ENCODE data around the gene SP2.
"Not testable (repeated sequence)": the region's sequence is repeated elsewhere in the genome, so short reads cannot be mapped to it uniquely, and the experiment has no call there.

Gene SP2

DNA sequence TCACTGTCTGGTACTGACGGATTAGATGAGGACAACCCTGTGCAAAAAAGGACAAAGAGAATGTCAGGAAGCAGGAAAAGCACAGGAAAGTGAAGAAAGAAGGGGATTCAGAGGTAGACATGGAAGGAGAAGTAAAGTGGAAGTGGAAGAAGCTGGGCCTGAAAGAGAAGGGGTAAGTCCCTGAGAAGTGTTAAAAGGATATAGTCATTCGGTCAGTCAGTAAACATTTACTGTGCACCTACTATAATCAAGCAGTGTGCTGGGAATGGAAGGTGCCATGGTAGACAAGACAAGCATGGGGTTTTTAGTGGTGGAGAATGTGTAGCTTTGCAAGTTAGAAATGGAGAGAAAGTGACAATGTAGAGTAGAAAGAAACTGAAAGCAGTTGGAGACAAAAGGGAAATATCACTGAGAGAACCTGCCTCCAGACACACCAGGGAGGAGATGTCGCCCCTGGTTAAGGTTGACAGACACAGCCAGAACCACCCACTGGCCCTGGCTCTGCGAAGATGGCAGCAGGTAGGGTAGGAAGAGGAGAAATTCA is 4.4 kb upstream of the SP2 start:
- no peak for DNase-seq (ENCODE audit: low read depth)

DNA sequence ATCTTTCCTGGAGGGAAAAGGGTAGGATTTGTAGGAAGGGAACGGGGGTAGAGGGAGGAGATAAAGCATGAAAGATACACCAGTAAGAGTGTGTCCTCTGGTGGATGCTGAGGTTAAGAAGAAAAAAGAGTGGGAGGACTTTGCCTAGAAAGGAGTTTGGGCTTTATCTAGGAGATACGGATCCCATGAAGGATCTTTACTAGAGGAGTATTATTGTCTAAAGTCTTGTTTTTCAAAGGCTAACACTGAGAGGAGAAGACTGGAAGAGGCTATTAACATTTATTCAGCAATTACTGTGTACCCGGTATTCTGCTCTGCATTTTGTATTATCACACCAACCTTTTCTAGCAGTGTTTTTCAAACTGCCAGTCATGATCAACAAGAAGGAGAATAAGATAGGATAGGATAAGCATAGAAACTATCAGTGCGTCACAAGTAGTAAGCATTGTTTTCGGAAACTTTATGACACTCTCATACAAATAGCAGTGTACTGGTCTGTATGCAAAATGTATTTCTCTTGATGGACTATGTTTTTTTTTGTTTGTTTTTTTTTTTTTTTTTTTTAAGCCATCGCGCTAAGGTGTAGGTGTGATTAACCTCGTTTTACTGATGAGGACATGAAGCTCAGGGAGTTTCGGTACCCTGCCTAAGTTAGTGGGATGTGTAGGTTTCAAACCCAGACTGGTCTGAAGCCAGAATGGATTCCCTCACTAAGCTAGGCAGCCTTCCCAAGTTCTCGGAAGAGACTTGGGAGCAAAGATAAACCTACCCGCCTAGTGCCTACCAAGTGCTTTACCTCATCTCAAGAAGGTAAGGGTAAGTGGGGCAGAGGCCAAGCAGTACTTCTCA is 1.3 kb upstream of the SP2 start:
- no peak for DNase-seq (ENCODE audit: low read depth)

DNA sequence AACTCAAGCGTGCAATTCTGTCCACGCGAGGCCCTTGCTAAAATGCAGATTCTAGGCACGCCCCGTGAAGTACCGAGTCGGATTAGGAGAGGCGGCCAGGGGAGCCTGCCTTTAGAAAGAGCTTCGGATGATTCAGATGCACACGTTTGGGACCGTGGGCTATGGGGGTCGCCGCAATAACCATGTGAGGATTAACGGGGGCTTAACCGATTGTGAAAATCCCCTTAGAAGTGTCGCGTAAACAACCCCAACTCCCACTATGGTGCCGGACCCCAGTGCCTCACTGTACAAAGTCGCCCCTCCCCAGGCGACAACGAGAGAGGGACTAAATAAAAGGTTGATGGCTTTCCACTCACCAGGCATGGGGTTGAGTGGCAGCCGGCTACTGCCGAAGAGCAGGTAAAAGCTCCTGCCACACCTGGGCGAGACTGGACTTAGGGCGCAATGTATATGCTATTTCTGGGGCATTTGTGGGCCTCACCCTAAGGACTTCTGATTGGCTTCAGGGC is 635 bp upstream of the SP2 start:
- DNase-seq (ENCODE audit: low read depth), result no peak

DNA sequence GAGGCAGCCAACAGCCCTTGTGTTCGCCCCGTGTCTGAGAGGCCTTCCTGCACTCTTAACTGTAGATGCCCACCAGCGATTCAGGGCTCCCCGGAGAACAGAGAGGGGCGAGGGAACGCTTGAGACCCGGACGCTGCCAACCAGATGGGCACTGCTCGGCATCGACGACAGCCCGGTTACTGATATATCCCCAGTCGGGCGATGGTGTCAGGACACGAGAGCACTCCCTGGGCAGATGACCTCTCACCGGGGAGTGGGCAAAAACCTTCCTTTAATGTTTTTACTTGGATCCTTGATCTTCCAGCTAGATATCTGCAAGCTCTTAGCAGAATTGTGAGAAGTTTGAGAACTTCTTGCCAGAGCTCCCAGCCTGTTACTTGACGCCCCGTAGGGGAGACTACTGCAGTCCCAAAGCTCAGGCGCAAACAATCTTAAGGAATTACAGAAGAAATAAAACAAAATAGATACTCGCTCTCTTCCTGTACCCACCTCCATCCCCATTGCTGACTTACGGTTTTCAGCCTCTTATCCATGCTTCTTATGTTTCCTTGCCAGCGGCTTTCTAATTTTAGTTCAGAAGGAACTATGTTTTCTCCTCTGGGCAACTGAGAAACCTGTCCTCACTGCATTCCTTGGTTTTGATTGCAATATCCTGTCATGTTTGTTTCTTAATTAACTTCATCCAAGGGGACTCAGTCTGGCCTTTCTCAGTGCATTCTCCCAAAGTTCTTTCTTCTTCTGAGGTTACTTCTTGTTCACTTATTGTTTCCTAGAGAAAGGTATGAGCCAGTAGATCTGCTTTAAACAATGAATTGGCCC is 845 bp downstream of the SP2 start:
- no peak for DNase-seq (ENCODE audit: low read depth)

GRCh38 chr17:47897561-47897960 is 1.5 kb downstream of the SP2 start:
- no peak for DNase-seq (ENCODE audit: low read depth)

DNA sequence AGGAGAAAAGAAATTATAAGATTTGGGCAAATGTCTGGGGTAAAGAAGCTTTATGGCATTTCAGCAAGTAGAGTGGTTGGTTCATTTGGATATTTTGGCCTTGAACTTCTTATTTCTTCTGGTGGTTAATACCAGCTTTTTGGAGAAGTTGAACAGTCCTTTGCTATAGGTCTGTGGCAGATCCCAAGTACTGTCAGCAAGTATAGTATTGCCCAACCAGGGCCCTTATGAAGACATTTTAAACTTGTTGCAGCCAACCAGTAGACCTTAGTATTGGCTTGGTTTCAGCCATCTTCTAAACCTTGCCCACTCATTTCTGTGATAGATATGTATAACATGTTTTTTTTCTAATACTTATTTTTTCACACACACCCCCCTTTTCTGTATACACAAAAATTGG is 2.2 kb downstream of the SP2 start:
- no peak for DNase-seq (ENCODE audit: low read depth)

GRCh38 chr17:47899643-47900042 is 3.6 kb downstream of the SP2 start:
- DNase-seq (ENCODE audit: low read depth), result no peak

DNA sequence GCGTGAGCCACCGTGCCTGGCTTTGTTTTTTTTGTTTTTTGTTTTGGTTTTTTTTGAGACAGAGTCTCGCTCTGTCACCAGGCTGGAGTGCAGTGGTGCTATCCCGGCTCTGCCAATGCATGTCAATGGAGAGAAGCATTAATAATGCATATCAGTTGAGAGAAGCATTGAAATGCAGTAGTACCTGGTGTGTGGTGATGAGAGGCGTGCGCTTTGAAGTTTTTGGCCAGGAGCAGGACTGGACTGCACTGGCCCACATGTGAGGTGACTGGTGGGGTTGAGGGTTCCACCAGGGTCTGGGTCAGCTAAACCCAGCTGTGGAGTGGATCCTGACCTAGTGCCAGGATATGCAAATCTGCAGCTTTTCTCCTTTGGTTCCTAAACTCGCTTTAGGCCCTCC is 5.4 kb downstream of the SP2 start:
- DNase-seq (ENCODE audit: low read depth), result no peak

DNA sequence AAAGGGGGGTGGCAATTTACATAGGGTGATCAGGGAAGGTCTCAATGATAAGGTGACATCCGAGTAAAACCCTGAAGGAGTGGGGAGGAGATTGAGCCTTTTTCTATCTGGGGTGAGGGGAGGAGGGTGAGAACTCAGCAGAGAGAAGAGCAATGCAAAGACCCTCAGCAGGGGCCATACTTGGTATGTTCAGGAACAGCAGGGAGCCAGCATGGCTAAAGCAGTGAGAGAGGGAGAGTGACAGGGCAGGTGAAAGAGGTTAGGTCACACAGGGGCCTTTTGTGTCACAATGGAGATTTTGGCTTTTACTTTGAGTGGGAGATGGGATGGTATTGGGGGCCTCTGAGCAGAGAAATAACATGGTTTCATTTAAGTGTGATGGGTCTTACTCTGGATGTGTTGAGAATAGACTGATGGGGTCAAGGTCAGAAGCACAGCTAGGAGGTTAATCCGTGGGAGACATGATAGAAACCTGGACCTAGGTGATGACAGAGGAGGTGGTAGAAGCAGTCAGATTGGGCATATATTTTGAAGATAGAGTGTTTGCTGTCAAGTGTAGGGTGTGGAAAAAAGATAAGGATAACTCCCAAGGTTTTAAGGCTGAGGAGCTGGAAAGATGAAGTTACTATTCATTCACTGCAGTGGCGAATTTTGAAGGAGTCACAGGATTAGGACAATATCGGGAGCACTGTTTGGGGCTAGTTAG is 6.2 kb downstream of the SP2 start:
- no peak for DNase-seq (ENCODE audit: low read depth)

GRCh38 chr17:47905221-47905733 is 9.2 kb downstream of the SP2 start:
- no peak for DNase-seq (ENCODE audit: low read depth)

DNA sequence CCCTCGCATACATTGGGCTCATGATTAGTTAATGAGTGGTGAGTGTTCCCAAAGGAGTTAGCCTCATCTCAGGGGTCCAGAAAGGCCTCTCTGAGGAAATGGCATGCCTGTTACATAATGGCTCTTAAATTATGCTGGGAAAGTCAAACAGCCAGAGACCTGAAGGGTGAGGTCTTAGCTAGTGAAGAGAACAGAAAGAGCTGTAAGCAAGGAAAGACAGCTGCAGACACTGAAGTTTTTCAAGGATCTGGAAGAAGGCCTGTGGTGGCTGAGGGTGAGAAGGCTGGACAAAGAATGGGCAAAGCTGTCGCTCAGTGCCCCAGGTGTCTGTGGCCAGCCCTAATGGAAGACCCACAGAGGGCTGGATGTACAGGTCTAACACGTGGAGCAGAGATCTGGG is 10.4 kb downstream of the SP2 start:
- no peak for DNase-seq (ENCODE audit: low read depth)

DNA sequence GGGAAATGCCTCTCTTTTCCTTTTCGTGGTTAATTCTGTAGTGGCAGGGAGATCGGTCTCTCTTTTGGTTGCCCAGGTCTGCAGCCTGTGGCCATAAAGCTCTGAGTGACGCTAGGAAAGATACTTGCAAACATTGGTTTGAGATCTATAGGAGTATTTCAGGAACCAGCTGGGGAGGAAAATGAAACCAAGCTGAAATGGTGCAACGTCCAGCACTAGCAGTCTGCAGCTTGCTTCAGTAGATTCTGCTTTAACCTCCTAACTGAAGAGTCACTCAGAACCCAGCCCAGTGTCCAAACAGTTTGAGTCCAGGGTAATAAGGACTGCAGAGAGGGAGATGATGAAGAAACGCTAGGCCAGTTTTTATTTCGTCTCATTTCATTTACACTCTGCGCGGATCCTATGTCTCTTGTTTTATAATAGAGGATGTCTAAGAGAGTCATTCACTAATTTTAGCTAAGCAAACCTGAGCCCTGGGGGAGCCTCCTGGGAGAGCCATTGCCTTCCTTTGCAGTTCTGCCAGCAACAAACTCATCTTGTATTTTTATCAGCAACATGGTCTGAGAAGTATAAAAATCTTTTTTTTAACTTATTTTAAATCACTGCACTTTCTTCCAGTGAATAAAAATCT is 12.0 kb downstream of the SP2 start:
- DNase-seq (ENCODE audit: low read depth), result no peak

DNA sequence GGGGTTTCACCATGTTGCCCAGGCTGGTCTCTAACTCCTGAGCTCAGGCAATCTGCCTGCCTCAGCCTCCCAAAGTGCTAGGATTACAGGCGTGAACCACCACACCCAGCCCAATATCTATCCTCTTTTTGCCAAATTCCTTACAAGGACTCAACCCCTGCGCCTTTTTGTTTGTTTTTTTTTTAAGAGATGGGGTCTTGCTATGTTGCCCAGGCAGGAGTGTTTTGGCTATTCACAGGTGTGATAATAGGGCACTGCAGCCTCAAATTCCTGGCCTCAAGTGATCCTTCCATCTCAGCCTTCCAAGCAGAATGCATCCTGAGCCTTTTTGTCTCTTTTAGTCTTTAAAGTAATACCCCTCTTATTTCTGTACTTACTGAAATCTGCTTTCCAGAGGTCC is 17.0 kb downstream of the SP2 start:
- DNase-seq (ENCODE audit: low read depth), result no peak

DNA sequence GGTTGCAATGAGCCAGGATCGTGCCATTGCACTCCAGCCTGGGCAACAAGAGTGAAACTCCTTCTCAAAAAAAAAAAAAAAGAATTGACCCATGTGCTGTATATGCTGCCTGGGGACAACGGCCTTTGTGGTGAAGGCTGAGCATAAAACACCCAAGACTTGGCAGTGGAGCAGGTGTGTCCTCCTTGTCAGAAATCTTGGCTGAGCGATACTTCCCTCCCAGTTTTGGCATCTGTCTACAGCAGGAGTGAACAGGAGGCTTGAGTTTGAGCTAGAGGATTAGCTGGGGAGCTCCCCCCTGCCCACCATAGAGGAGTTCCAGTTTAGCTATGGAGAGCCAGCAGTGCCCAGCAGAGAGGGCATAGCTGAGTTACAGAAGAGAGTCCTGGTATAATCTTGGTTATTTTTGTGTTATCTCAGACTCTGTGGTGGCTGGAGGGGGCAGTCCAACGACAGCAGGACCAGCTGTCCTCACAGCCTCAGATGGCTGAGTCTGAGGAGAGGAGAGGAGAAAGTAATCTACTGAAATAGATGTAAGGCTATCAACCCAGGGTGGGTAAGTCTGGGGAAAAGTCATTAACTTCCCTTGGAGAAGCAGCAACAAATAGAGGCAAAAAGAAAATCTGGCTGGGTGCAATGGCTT is 18.4 kb downstream of the SP2 start:
- DNase-seq (ENCODE audit: low read depth), result no peak

DNA sequence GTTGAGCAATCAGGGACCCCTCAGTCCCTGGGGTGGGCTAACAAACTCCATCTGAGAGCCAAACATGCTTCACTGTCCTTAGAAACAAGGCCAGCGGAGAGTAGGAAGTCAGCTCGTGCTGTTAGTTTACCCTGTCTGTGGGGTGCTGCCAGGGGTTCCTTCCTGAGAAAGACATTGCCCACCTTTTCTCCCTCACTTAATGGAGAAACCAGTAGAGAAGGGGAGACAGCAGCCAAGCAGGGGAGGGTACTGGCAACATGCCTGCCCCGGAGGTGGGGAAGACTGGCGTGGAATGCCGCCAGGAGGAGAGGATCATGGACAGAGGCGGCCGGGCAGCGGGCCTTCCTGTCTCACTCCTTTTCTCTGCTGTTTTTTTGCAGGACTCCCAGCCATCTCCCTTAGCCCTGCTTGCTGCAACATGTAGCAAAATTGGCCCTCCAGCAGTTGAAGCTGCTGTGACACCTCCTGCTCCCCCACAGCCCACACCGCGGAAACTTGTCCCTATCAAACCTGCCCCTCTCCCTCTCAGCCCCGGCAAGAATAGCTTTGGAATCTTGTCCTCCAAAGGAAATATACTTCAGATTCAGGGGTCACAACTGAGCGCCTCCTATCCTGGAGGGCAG is 19.9 kb downstream of the SP2 start:
- no peak for DNase-seq (ENCODE audit: low read depth)

DNA sequence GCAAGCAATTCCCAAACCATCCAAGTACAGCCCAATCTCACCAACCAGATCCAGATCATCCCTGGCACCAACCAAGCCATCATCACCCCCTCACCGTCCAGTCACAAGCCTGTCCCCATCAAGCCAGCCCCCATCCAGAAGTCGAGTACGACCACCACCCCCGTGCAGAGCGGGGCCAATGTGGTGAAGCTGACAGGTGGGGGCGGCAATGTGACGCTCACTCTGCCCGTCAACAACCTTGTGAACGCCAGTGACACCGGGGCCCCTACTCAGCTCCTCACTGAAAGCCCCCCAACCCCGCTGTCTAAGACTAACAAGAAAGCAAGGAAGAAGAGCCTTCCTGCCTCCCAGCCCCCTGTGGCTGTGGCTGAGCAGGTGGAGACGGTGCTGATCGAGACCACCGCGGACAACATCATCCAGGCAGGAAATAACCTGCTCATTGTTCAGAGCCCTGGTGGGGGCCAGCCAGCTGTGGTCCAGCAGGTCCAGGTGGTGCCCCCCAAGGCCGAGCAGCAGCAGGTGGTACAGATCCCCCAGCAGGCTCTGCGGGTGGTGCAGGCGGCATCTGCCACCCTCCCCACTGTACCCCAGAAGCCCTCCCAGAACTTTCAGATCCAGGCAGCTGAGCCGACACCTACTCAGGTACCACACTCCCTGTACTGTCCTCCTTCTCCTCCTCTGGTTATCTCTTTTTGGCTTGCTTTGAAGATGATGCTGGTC is 20.6 kb downstream of the SP2 start:
- no peak for DNase-seq (ENCODE audit: low read depth)

DNA sequence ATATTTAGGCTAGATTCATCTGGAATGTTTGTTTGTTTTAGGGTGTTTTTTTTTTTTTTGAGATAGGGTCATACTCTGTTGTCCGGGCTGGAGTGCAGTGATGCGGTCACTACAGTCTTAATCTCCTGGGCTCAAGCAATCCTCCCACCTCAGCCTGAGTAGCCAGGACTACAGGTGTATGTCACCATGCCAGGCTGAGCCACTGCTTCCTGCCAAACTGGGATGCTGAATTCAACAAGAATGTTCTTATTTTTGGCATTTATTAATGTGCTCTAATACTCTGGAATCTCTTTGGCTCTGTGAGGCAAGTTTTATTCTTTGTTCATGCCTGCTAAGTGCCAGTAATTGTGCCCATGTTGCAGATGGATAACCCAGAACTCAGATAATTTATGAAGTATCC is 21.5 kb downstream of the SP2 start:
- no peak for DNase-seq (ENCODE audit: low read depth)

DNA sequence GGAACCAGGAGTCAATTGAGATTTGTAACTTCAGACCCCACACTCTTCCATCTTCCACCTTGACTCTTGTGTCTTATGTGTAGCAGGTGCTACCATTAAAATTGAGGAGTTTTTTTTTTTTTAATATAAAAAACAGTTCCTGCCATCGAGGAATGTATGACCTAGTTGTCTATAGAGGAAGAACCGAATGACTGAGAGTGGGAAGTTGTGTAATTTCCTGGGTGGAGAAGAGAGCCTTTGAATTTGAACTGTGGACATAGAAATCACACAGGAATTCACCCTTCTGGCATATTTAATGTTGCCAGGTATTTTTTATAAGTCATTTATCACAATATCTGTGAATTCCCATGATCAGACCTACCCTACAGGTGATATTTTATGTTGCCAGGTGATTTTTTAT is 22.0 kb downstream of the SP2 start:
- no peak for DNase-seq (ENCODE audit: low read depth)

DNA sequence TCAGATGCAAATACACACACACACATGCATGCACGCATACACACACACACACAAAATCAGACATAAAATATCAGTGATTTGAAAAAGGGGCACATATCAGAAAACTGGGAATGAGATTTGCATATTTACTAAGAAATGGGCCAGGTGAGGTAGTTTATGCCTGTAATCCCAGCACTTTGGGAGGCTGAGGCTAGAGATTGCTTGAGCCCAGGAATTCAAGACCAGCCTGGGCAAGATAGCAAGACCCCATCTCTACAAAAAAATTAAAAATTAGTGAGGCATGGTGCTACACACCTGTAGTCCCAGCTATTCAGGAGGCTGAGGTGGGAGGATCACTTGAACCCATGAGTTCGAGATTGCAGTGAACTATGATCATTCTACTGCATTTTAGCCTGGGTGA is 23.0 kb downstream of the SP2 start:
- DNase-seq (ENCODE audit: low read depth), result no peak

GRCh38 chr17:47919889-47920288 is 23.9 kb downstream of the SP2 start:
- not testable (repeated sequence) for DNase-seq (ENCODE audit: low read depth)

All from activated T-cell treated with anti-CD3 and anti-CD28 coated beads for 24 hours (primary cell).